Measurements from ENCODE around the gene KIF21A.

The KIF21A gene

DNA sequence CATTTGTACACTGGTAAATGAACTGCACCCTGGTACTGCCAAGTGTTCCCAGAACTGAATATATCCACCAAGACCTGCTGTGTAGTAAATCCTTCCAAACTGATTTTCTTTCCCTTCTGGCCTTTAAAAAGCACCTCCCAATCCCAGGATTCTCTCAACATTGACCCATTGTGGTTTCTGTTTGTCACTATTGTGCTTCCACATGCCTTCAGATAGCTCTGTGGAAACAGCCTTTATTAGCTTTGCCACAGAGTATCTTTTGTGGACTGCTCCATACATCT is 949 bp upstream of the KIF21A start:
- TF ChIP-seq TEAD4 (IDR thresholded peaks at IDR 0.05) (no peak), NFIC (IDR thresholded peaks at IDR 0.05) (no peak), TCF12 (IDR thresholded peaks at IDR 0.05; ENCODE audit: low read depth) (no peak), EP300 (IDR thresholded peaks at IDR 0.05; ENCODE audit: borderline replicate concordance) (no peak), CEBPB (IDR thresholded peaks at IDR 0.05) (no peak), TAF1 (IDR thresholded peaks at IDR 0.05; ENCODE audit: low read depth) (no peak), ZBTB7A (IDR thresholded peaks at IDR 0.05; ENCODE audit: low read depth) (no peak), RAD21 (IDR thresholded peaks at IDR 0.05; ENCODE audit: low read depth) (no peak), CREB1 (IDR thresholded peaks at IDR 0.05; ENCODE audit: low read depth) (no peak), FOXM1 (IDR thresholded peaks at IDR 0.05; ENCODE audit: borderline replicate concordance, low read depth) (no peak), YY1 (IDR thresholded peaks at IDR 0.05; ENCODE audit: low read depth) (no peak)
- TF ChIP-seq, protein P1, sequence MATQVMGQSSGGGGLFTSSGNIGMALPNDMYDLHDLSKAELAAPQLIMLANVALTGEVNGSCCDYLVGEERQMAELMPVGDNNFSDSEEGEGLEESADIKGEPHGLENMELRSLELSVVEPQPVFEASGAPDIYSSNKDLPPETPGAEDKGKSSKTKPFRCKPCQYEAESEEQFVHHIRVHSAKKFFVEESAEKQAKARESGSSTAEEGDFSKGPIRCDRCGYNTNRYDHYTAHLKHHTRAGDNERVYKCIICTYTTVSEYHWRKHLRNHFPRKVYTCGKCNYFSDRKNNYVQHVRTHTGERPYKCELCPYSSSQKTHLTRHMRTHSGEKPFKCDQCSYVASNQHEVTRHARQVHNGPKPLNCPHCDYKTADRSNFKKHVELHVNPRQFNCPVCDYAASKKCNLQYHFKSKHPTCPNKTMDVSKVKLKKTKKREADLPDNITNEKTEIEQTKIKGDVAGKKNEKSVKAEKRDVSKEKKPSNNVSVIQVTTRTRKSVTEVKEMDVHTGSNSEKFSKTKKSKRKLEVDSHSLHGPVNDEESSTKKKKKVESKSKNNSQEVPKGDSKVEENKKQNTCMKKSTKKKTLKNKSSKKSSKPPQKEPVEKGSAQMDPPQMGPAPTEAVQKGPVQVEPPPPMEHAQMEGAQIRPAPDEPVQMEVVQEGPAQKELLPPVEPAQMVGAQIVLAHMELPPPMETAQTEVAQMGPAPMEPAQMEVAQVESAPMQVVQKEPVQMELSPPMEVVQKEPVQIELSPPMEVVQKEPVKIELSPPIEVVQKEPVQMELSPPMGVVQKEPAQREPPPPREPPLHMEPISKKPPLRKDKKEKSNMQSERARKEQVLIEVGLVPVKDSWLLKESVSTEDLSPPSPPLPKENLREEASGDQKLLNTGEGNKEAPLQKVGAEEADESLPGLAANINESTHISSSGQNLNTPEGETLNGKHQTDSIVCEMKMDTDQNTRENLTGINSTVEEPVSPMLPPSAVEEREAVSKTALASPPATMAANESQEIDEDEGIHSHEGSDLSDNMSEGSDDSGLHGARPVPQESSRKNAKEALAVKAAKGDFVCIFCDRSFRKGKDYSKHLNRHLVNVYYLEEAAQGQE (IDR thresholded peaks at IDR 0.05; ENCODE audit: low read depth): no peak
- TF ChIP-seq, protein P2, sequence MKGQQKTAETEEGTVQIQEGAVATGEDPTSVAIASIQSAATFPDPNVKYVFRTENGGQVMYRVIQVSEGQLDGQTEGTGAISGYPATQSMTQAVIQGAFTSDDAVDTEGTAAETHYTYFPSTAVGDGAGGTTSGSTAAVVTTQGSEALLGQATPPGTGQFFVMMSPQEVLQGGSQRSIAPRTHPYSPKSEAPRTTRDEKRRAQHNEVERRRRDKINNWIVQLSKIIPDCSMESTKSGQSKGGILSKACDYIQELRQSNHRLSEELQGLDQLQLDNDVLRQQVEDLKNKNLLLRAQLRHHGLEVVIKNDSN (IDR thresholded peaks at IDR 0.05): no peak
- TF ChIP-seq, protein P3, sequence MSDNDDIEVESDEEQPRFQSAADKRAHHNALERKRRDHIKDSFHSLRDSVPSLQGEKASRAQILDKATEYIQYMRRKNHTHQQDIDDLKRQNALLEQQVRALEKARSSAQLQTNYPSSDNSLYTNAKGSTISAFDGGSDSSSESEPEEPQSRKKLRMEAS (IDR thresholded peaks at IDR 0.05): no peak

GRCh38 chr12:39442831-39443080 is 164 bp downstream of the KIF21A start:
- TF ChIP-seq RAD21 (IDR thresholded peaks at IDR 0.05; ENCODE audit: low read depth): no peak
- TF ChIP-seq ZBTB7A (IDR thresholded peaks at IDR 0.05; ENCODE audit: low read depth): 0 out of 2 replicates have a peak, but pooled peaks have one; percentile 0
- TF ChIP-seq, protein P3 (IDR thresholded peaks at IDR 0.05): no peak

- TF ChIP-seq CREB1 (IDR thresholded peaks at IDR 0.05; ENCODE audit: low read depth) (no peak), NFIC (IDR thresholded peaks at IDR 0.05) (no peak), FOXM1 (IDR thresholded peaks at IDR 0.05; ENCODE audit: borderline replicate concordance, low read depth) (no peak), TEAD4 (IDR thresholded peaks at IDR 0.05) (0 out of 2 replicates have a peak, but pooled peaks have one; percentile 12), ZBTB7A (IDR thresholded peaks at IDR 0.05; ENCODE audit: low read depth) (peak; percentile 82), CEBPB (IDR thresholded peaks at IDR 0.05) (peak; percentile 78)
- TF ChIP-seq, protein P3 (IDR thresholded peaks at IDR 0.05): no peak; the same call in 1 of the 2 replicates
- TF ChIP-seq, protein P2 (IDR thresholded peaks at IDR 0.05): no peak
Observed at GRCh38 chr12:39441963-39442830, 723 bp downstream of the KIF21A start.

DNA sequence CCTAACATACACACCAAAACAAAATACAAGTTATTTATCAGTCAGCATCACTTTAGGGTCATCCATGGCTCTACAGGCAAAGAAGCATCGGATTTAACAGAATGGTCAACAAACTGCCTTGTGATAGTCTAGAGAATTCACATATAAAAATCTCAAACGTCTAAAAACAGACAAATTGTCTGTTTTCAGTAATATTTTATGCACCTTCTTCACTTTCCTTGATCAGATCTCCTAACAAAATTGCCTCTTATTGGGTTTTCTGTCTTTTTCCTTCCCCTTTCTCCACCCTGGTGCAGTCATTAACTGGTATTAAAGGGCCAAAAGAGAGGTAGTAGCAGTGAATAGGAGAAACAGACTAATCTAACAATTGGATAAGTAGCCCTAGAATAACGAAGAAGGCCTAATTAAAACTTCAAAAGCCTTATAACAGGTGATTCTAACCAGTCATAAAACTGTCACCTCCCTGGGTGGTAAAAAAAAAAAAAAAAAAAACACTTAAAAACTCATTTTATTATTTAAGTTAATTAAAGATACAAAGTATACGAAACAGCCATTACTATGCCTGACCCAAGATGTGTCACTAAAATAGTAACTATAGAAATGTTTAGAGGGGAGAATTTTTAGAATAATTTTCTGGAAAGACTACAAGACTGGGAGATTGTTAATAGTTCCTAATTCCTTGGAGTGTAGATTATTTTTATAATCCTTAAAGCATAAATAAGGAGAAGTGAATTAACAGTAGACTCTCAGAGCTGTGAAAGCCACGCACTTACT is 1.5 kb downstream of the KIF21A start:
- no peak for TF ChIP-seq NFIC (IDR thresholded peaks at IDR 0.05)

- TF ChIP-seq, protein P2 (IDR thresholded peaks at IDR 0.05): no peak
- TF ChIP-seq TCF12 (IDR thresholded peaks at IDR 0.05; ENCODE audit: low read depth): no peak
Observed at GRCh38 chr12:39440781-39441180, 2.1 kb downstream of the KIF21A start.

- TF ChIP-seq CEBPB (IDR thresholded peaks at IDR 0.05): no peak
- TF ChIP-seq TEAD4 (IDR thresholded peaks at IDR 0.05): no peak
- TF ChIP-seq, protein P1 (IDR thresholded peaks at IDR 0.05; ENCODE audit: low read depth): no peak
- TF ChIP-seq EP300 (IDR thresholded peaks at IDR 0.05; ENCODE audit: borderline replicate concordance): no peak
- TF ChIP-seq, protein P2 (IDR thresholded peaks at IDR 0.05): no peak
- no peak for TF ChIP-seq TCF12 (IDR thresholded peaks at IDR 0.05; ENCODE audit: low read depth)
- TF ChIP-seq TAF1 (IDR thresholded peaks at IDR 0.05; ENCODE audit: low read depth): no peak
- no peak for TF ChIP-seq EGR1 (IDR thresholded peaks at IDR 0.05)
- TF ChIP-seq YY1 (IDR thresholded peaks at IDR 0.05; ENCODE audit: low read depth): no peak
- TF ChIP-seq ZBTB7A (IDR thresholded peaks at IDR 0.05; ENCODE audit: low read depth): no peak
- no peak for TF ChIP-seq CREB1 (IDR thresholded peaks at IDR 0.05; ENCODE audit: low read depth)
- TF ChIP-seq NFIC (IDR thresholded peaks at IDR 0.05): no peak
- TF ChIP-seq FOXM1 (IDR thresholded peaks at IDR 0.05; ENCODE audit: borderline replicate concordance, low read depth): no peak
- TF ChIP-seq RAD21 (IDR thresholded peaks at IDR 0.05; ENCODE audit: low read depth): no peak
- TF ChIP-seq, protein P3 (IDR thresholded peaks at IDR 0.05): no peak
Observed at GRCh38 chr12:39440101-39440500, 2.8 kb downstream of the KIF21A start.

Data from Ishikawa (cell line).